ENCODE data around the gene MIGA2.
A peak's percentile ranks its signal among the peaks of the same experiment; 100 is the strongest.
"Not testable (repeated sequence)": the region's sequence is repeated elsewhere in the genome, so short reads cannot be mapped to it uniquely, and the experiment has no call there.

MIGA2 gene

DNA sequence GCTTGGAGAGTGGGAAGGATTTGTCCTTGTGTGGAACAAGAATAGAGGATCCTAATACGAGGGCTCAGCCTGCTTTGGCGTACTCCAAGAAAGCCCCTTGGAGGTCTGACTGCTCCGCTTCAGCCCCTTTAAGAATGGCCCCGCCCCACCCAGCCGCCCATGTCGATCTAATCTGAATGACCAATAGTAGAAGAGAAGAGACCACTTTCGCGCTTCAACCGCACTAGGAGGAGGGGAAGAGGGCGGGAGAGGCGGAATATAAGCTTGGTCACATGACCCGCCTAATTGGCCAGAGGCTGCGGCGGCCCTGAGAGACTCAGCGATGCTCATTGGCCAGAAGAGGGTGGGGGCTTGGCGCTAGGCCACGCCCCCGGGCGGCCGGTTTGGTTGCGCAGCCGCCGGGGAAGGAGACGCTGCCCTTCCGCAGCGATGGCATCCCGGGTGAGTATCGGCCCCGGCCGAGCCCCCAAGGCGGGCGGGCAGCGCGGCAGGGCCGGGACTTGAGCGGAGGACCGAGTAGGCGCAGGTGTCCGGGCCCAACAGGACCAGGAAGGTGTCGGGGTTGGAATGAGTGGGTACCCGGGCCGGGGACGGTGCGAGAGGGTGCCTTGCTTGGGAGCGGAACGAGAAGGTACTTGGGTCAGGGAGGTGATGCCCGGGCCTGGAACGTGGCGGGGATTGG, at the start of gene MIGA2:
TSS of gene MIGA2 (plus strand) at position 386 of the 682 bp plus-strand sequence. CDS start 3,969 bp downstream, outside the sequence.
- DNase-seq: peak; percentile 97

- no peak for DNase-seq
Measured at GRCh38 chr9:128986671-128987070, 49.8 kb upstream of the MIGA2 start.

DNA sequence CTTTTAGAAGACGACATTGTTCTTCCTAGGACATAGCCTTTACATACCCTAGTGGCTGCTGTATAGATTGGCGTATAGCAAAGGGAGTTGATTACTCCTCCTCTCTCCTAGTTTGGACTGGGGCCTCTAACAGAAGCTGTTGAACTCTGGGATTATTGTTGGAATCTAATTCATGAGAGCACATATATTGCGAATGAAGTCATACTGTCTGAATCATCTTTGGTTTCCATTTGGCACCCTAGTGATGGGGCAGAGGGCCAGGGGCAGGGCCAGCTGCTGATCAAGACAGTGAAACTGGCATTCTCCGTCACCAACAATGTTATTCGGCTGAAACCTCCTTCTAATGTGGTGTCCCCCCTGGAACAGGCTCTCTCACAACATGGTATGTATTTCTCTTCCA, 48.6 kb upstream of the MIGA2 start:
- DNase-seq: no peak

- no peak for DNase-seq
Measured at GRCh38 chr9:128992995-128993394, 43.4 kb upstream of the MIGA2 start.

GRCh38 chr9:128995791-128996190, 40.6 kb upstream of the MIGA2 start:
- no peak for DNase-seq

DNA sequence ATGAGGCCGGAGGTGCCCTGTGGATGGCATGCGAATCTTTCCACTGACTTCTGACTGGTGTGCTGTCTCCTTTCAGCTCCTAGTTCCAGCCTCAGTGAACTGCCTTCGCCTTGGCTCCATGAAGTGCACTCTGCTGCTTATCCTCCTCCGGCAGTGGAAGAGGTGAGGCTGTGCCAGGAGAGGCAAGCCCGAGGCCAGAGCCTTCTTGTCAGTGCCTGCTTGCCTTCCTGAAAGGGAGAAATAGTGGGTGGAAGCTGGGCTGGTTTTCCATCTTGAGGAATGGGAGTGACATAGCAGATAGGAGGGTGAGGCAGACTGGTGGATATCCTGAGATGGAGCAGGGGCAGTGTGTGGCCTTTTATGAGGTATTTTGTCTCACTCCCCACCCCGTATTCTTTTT, 38.0 kb upstream of the MIGA2 start:
- no peak for DNase-seq

- DNase-seq: no peak
Measured at GRCh38 chr9:128999581-129000206, 36.7 kb upstream of the MIGA2 start.

- DNase-seq: no peak
Measured at GRCh38 chr9:129001504-129002325, 34.7 kb upstream of the MIGA2 start.

DNA sequence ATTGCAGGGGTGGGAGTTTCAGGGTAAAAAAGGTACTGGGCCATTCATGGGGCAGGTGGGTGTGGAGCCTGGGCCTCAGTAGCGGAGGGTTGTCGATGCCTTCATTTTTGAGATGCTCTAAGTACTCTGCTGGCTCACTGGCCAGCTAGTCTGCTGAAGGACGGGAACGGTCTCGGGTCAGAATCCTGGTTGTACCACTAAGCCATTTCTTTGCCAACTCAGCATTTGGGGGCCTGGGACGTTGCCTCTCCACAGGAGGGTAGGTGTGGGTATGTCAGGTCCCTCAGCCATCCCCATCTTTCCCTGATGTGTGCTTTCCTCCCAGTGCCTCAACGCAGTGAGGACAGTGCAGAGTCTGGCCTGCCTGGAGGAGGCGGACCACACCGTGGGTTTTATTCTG, 33.4 kb upstream of the MIGA2 start:
- no peak for DNase-seq

DNA sequence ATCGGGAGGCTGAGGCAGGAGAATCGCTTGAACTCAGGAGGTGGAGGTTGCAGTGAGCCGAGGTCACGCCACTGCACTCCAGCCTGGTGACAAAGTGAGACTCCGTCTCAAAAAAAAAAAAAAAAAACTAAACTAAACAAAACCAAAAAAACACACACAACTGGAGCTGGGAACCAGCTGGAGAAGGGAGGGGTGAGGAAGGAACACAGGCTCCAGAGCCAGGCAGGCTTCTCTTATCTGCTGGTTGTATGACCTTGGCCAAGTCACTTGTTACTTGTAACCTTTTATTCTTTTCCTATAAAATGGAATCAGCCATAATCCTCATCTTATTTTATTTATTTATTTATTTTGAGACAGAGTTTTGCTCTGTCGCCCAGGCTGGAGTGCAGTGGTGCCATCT, 32.3 kb upstream of the MIGA2 start:
- DNase-seq: not testable (repeated sequence)

DNA sequence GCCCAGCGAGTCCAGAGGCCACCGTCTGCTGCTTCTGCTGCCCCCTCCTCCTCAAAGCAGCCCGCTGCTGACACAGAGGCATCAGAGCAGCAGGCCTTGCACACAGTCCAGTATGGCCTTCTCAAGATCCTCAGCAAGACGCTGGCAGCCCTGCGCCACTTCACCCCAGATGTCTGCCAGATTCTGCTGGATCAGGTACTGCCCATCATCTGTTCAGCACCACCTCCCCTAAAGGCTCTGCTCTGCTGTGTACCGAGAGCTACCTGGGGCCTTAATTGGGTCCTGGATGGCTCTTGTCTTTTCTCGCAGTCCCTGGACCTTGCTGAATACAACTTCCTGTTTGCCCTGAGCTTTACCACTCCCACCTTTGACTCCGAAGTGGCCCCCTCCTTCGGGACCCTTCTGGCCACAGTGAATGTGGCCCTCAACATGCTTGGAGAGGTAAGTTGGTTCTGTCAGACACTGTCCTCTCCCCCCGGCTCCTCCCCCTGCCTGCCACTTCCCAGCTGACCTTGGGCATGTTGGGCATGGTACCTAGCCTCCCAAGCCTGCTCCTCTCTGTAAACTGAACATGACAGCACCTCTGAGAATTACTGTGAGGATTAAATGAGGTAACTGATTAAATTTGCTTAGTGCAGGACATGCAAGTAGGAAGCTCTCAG, 31.0 kb upstream of the MIGA2 start:
- DNase-seq: no peak

DNA sequence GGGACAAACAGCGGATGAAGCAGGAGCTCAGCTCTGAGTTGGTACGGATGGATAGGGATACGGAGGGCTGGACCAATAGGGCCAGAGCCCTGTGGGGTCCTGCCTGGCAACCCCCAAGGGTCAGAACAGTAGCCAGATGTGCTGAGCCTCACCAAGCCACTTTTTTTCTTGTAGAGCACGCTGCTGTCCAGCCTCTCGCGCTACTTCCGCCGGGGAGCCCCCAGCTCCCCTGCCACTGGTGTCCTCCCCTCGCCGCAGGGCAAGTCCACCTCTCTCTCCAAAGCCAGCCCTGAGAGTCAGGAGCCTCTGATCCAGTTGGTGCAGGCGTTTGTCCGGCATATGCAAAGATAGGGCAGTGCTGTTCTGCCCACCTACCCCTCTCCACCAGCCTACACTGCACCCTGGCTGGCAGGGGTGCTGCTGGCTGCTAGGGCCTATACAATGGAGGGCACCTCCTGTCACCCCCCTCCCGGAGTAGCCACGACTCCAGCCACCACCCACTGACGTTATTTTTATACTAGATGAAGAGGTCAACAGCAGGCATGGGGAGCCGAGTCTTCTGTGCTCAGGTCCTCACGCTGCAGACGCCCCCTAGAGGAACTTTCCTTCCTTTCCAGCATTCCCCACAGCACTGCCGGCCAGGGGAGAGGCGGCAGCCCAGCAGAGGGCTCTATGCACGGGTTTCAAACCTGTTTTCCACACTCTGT, 29.9 kb upstream of the MIGA2 start:
- DNase-seq: peak; percentile 82

DNA sequence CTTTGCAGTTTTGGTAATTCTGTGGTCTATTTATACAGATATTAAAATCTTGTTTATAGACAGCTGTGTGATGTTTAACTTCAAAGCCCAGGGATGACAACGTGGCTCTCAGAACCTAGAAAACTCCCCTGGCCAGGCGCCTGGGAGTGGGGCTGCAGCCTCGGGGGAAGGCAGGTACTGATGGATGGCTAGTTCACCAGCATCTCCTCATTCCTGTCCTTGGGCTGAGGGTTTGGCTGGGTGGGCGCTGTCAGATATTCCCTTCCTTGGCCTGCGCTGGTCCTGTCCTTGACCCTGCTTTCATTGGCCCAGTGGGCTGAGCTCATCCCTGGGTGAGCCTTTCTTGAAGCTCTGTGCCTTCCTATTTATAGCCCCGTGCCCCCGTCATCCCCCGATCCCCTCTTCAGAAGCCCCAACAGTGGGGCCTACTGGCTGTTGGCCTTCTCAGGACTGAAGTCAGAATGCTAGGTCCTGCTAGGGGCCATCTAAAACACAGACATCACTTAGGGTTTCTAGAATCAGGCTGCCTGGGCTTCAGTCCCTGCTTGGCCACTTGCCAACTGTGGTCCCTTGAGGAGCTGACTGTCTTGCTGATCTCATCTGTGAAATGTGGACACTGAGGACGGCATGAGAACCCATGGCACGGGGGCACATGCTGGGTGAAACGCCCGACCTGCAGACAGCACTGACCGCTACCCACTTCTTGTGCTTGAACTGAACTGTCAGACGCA, 29.2 kb upstream of the MIGA2 start:
- no peak for DNase-seq

DNA sequence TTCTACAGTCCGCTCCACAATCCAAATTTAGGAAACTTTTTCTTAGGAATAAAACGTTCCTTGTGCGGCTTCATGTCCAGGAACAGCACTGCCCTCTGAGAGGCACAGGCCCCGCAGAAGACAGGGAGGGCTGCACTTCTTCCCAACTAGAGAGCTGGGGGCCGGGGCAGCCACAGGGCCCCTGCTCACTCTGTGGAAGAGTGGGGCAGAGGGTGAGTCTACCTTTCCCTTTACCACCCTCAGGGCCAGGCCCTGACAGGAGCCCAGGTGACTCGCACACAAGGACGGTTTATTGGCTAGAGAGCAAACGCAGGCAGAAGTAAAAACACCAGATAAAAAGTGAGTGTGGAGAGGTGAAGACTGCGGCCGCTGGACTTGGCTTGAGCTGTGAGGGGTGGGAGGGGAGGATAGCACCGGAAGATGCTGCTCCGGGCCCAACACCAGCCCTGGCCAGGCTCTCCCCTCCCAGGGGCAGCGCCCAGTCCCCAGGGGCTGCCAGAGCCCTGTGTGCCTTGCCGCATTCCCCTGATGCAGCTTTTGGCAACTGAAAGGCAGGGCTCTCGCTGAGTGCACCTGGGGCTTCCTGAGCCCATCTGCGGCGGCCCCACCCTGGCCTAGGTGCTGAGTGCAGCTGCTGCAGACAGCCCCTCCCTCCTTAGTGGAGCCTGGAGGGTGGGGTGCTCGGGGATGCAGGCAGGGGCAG, 28.5 kb upstream of the MIGA2 start:
- DNase-seq: no peak

DNA sequence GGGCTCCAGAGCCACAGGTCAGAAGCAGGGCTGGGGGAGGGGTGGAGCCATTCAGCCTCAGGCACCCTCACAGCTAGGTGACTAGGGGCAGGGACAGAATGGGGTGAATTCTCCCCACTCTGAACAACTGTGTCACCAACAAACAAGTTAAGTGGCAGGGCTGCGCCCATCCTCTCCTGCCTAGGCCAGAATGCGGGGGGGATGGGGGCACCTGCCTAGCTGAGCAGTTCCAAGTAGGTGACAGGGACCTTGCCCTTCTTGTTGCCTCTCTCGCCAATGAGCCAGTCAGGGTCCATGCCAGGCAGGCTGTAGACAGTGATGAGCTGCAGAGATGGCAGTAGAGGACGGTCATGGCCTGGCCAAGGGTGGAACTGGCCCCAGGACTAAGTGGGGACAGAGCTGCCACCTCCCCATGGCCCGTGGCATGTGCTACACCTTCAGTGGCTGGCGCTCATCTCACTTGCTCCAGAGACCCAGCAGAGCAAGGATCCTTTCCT, 27.9 kb upstream of the MIGA2 start:
- no peak for DNase-seq

- no peak for DNase-seq
Measured at GRCh38 chr9:129008986-129009583, 27.3 kb upstream of the MIGA2 start.

GRCh38 chr9:129009584-129010141, 26.8 kb upstream of the MIGA2 start:
- DNase-seq: no peak

DNA sequence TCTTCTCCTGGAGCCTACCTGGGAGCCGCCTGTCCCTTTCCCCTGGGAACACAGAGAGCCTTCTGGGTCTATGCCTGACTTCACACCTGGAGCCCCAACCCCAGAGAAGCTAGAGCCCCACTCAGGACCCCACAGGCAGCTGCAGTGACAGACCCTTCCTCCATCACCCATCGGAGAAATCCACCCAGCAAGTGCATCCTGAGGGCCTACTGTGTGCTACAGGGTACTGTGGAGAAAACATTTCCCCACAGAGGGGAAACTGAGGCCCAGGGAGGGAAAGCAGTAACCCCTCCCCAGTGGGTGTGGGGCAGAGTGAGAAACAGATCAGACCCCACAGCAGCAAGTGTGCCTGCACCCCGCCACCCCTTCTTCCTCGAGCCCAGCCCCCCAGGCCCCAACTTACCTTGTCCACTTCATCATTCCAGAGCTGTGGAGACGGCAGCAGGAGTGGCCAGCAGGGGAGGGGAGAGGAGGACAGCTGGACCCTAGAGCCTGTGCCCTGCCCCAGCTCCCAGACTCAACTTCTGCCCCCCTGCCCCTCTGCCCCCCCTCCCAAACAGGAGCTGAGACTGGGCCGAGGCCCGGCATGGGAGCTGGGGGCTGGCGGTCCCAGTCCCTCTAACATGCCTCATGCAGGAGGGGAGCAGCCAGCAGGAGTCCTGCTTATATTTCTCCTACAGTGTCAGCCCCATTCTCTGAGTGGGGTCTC, 26.0 kb upstream of the MIGA2 start:
- DNase-seq: no peak

GRCh38 chr9:129011170-129011569, 25.3 kb upstream of the MIGA2 start:
- DNase-seq: no peak

DNA sequence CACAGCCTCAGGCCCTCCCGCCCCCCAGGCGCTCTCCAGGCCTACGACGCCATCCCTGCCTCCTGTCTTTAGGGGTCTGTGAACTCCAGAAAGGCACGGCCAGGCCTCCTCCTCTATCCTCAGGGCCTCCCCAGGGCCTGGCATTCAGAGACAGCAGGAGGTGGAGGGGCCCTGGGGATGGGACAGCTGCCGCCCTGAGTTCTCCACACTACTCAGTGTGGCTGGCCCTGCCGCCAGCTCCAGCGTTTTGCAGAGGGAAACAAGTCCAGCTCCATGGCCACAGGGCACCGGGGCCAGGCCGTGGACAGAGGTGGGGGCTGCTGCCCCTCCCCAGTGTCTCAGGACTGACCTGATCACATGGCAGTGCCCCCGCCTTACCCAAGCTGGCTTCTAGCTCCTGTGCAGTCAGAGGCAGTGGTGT, 24.7 kb upstream of the MIGA2 start:
- peak; percentile 56 for DNase-seq

All from retina (tissue), 1 donor.